GM12864 (cell line): Measurements from ENCODE around the gene NKX6-2.
"Not testable (repeated sequence)": the region's sequence is repeated elsewhere in the genome, so short reads cannot be mapped to it uniquely, and the experiment has no call there.

Experiments used
- DNase-seq: peaks from one replicate; pipeline ENCODE4 v3.0.0-alpha.2; 2011; ENCODE audit warnings: low read depth
- H3K4me3 ChIP-seq: 2 replicates; pipeline ENCODE4 v1.5.1; 2011; ENCODE audit warnings: mild to moderate bottlenecking, low read depth, low read length, control low read depth
- TF ChIP-seq, protein P1 (sequence below): IDR thresholded peaks from 2 replicates; pipeline ENCODE4 v1.5.1; 2011; ENCODE audit warnings: low read depth, mild to moderate bottlenecking, moderate library complexity, low read length, control low read depth, inconsistent platforms; ENCODE audit errors: missing control alignments

Gene NKX6-2

DNA sequence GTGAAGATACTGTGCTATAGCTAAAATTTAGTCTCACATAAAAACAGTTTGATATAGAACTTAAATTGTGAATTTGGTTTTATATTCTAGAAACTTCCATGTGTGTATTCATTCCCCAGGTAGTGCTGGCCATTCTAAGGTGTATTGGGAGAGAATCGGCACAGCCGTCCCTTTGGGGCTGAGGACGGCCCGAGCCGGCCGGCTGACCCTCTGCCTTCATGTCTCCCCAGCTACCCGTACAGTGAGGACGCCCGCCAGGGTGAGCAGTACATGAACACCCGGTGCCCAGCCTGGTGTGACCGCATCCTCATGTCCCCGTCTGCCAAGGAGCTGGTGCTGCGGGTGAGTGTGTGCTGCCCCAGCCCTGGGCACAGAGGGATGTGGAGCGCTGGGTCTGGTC is 8.5 kb downstream of the NKX6-2 start:
- no peak overlapping the region for H3K4me3 ChIP-seq
- DNase-seq, result no peak
- TF ChIP-seq, protein P1, sequence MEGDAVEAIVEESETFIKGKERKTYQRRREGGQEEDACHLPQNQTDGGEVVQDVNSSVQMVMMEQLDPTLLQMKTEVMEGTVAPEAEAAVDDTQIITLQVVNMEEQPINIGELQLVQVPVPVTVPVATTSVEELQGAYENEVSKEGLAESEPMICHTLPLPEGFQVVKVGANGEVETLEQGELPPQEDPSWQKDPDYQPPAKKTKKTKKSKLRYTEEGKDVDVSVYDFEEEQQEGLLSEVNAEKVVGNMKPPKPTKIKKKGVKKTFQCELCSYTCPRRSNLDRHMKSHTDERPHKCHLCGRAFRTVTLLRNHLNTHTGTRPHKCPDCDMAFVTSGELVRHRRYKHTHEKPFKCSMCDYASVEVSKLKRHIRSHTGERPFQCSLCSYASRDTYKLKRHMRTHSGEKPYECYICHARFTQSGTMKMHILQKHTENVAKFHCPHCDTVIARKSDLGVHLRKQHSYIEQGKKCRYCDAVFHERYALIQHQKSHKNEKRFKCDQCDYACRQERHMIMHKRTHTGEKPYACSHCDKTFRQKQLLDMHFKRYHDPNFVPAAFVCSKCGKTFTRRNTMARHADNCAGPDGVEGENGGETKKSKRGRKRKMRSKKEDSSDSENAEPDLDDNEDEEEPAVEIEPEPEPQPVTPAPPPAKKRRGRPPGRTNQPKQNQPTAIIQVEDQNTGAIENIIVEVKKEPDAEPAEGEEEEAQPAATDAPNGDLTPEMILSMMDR, result no peak

DNA sequence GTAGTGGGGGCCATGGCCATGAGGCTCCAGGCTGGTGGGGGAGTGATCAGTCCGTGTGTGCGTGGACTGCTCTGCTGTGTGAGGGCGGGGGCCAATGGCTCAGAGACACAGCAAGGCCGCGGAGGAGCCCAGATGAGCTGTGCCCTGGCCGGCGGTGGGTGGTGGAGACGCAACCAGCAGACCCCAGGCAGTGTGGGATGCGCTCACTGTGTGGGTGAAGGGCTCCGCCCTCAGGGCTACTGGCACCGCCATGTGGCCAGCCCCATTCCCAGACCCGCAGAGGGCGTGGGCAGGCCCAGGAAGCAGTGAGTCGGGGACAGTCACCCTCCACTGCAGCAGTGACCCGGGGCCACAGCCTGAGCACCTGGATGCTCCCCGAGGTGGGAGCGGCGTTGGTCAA is 9.1 kb downstream of the NKX6-2 start:
- TF ChIP-seq, protein P1, result no peak
- H3K4me3 ChIP-seq, result no peak overlapping the region

DNA sequence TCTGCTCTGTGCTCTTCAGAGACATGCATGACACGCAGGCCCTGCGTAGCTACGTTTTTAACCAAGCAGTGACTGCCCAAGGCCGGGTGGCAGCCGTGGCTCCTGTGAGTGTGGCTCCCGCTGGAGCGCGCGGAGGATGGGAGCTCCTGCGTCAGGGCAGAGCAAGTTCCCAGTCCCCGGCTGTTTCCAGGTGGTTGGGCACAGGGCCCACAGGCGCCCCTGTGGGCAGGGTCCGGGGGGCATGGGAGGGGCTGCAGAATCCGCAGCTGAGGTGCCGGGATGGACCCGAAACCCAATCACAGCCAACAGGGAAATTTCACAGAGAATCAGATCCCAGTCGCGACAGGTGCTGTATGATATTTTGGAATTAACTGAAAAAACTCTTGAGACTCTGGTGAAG is 9.8 kb downstream of the NKX6-2 start:
- TF ChIP-seq, protein P1, result no peak
- no peak overlapping the region for H3K4me3 ChIP-seq
- DNase-seq, result no peak

More for the DNA sequence above, 9.1 kb downstream of the NKX6-2 start:
- DNase-seq, result no peak

DNA sequence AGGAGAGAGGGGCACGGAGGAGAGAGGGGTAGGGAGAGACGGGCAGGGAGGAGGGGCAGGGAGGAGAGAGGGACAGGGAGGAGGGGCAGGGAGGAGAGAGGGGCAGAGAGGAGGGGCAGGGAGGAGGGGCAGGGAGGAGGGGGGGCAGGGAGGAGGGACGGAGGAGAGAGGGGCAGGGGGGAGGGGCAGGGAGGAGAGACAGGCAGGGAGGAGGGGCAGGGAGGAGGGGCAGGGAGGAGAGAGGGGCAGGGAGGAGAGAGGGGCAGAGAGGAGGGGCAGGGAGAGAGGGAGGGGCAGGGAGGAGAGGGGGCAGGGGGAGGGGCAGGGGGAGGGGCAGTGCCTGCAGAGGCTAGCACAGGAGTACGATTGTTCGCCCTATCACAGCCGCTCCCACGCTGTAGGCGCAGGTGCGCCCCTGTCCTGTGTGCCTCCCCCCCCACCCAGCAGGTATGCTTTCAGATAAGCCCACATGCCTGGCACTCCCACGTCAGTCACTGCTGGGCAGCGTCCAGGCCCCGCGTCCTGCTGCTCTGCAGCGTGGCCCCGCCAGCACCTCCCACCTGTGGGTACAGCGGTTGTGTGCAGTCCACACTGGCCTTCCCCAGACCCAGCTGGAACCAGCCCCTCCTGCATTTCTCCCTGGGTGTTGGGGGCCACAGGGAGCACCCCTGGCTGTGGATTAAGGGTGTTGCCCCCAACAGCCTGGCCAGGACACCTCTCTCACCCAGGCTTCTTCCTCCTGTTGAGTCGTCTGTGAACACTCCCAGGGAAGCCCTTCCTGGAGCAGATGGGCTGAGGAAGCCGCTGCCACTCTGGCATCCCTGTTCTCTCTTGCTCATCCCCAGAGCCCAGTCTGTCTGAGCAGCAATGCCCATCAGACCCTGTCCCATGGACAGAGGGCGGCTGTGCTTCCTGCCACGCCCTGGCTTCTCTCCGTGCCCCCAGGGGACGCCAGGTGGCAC is 10.8 kb downstream of the NKX6-2 start:
- no peak for DNase-seq
- TF ChIP-seq, protein P1, result no peak
- no peak overlapping the region for H3K4me3 ChIP-seq

DNA sequence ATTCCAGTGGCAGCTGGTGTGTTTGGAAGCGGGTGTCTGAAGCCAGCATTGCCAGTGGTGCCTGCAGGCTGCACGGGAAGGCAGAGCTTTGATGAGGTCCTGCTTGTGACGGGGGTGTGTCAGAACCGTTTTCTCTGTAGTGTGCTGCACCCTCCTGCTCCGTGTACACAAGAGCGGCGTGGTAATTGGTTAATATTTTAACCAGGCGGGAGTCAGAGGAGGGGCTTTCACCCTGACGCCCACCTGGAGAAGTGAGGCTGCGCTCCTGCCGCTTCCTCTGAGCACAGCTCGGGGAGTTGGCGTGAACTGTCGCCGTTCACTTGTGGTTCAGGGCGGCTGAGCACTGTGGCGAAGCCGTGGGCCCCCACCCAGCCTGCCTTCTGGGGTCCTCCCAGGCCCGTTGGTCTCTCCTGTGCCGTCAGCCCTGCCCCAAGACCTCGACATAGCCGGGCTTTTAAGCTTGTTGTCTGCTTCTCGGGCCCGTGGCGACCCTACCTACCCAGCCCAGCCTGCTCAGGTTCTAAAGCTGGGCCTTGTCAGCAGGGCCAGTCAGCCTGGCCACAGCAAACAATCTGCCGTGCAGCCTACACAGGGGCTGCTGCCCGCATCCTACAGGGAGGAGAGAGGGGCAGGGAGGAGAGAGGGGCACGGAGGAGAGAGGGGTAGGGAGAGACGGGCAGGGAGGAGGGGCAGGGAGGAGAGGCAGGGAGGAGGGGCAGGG is 11.6 kb downstream of the NKX6-2 start:
- DNase-seq, result no peak
- TF ChIP-seq, protein P1, result no peak
- H3K4me3 ChIP-seq, result no peak overlapping the region

DNA sequence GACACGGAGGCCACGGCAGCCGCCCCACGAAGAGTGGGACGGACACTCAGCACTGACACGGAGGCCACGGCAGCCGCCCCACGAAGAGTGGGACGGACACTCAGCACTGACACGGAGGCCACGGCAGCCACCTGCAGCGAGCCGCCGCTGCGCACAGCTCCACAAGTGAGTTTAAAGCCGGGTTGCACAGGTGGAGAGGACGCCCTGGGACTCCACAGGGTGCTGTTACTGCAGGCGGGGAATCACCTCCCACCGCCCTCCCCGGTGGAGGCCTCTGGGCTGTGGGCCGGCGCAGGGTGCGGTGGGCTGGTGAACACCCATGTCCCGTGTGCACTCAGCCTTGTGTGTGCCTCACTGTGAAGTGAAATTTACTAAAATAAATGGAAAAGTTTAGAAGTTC is 13.1 kb downstream of the NKX6-2 start:
- not testable (repeated sequence) for DNase-seq

DNA sequence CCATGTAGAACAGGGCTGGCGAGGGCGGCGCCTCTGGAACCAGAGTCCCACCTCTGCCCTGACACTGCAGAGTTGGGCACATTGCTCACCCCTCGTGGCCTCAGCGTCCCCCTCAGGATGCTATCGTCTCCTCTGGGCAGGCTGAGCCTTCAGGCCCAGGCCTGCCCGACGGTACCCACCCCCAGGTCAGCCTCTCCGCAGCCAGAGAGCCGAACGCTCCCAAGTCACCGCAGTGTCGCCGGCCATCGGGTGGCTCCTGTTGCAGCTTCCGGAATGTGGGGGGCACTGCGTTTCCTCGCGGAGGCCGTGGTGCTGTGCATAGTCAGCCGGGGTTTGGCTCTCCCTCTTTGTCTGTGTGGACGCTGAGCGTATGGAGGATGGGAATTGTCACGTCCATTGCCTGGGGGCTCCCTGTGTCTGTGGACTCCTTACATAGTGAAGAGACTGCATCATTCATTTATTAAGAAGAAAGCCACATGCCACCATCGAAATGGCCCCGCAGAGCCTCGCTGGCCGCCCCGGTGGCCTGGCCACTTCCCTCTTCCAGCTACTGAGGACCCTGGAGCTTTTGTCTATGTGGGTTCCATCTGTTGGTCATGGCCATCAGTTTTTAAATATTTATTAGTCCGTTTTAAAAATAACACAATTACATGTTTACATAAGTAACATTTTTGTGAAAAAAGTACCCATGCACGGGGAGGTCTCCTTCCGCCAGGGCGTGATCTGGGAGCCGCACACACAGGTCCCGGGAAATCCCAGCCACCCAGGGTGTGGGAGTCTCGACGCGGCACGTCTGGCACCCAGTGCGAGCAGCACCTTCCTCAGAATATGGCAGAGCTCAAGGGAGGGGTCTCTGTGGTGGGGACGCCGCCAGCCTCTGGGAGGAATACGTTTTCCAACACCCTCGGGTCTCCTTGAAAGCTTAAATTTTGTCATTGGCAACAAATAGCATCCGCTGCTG is 15.6 kb downstream of the NKX6-2 start:
- DNase-seq, result no peak
- H3K4me3 ChIP-seq, result no peak overlapping the region
- TF ChIP-seq, protein P1, result no peak

More for the DNA sequence above, 13.1 kb downstream of the NKX6-2 start:
- not testable (repeated sequence) for H3K4me3 ChIP-seq
